K562 (cell line): ENCODE results near the gene PLEKHG5. TPM values are rescaled to one million over a fixed set of nuclear protein-coding genes. Genes with fewer than 3 reads are reported as not detected.

Experiments used
- ATAC-seq: fragments of 200-7000 bp; cut with Tn5 transposase; 3 replicates; pipeline ENCODE4 v1.9.1; 2020; ENCODE audit warnings: moderate library complexity
- BruUV-seq: library from RNA; stranded (reverse); fragments of 400-500 nt; replicated peaks from 2 replicates; lab custom pipeline; 2021; lab: Mats Ljungman, UMichigan
- CTCF ChIA-PET: fragments of 300-600 bp; formaldehyde crosslinking; extraction: SDS; loops from one replicate; lab custom pipeline; 2021; ENCODE audit warnings: low intra/inter-chr PET ratio; lab: Yijun Ruan, JAX
- POLR2A ChIA-PET: fragments of 300-600, 350-650 bp; sonication (Branson Sonifier 250); formaldehyde crosslinking; extraction: SDS; loops from one replicate; lab custom pipeline; 2021; ENCODE audit warnings: antibody characterized with exemption, inconsistent platforms; lab: Yijun Ruan, JAX
- DNase-seq, 4 experiments: peaks; one replicate each; pipeline versions ENCODE4 v3.0.0 to v3.0.0-alpha.2; 2011 to 2018; ENCODE audit warnings: low spot score in 3 of 4, mixed read lengths in 3 of 4; ENCODE audit errors: extremely low read depth in 1 of 4
- FAIRE-seq: peaks from 2 replicates; lab custom pipeline; 2011; peaks lifted over from hg19 to GRCh38; lab: Jason Lieb, UNC
- H2AFZ ChIP-seq: 2 replicates; pipeline ENCODE4 v1.6.0; 2011; ENCODE audit warnings: low read depth, low read length, control low read depth, inconsistent platforms
- H3K27ac ChIP-seq: fragments of 200-600 bp; 3 replicates; pipeline ENCODE4 v1.8.0; 2011; ENCODE audit warnings: low read depth, mild to moderate bottlenecking, control low read depth, inconsistent platforms, low read length, moderate library complexity, mixed read lengths; ENCODE audit errors: extremely low read depth
- H3K27me3 ChIP-seq, 2 experiments: fragments of 300-600 bp in 1 of 2; 2 replicates in 1 of 2; 3 replicates in 1 of 2; pipeline versions ENCODE4 v1.6.0 to v1.8.0; 2011; ENCODE audit warnings: inconsistent platforms in 2 of 2, low read length in 2 of 2, mild to moderate bottlenecking in 1 of 2, mixed read lengths in 1 of 2, moderate library complexity in 1 of 2; ENCODE audit not compliant: control insufficient read depth in 2 of 2, insufficient read depth in 2 of 2
- H3K36me3 ChIP-seq: fragments of 300-600 bp; 3 replicates; pipeline ENCODE4 v1.8.0; 2011; ENCODE audit warnings: mild to moderate bottlenecking, low read length, inconsistent platforms; ENCODE audit not compliant: control insufficient read depth, insufficient read depth
- H3K4me1 ChIP-seq, 2 experiments: fragments of 200-600 bp in 1 of 2; replicated peaks in 1 of 2; 2 replicates in 1 of 2; 3 replicates in 1 of 2; pipeline versions ENCODE4 v1.5.1 to v1.8.0; 2011; ENCODE audit warnings: inconsistent platforms in 2 of 2, low read length in 2 of 2, mild to moderate bottlenecking in 1 of 2, mixed read lengths in 1 of 2, moderate library complexity in 1 of 2; ENCODE audit not compliant: control insufficient read depth in 2 of 2, insufficient read depth in 2 of 2
- H3K4me2 ChIP-seq: 2 replicates; pipeline ENCODE4 v1.6.1; 2011; ENCODE audit warnings: low read length, control low read depth, inconsistent platforms, mixed read lengths; ENCODE audit not compliant: insufficient read depth
- H3K4me3 ChIP-seq: fragments of 200-600 bp; sonication (generic), shearing (Covaris generic); 2 replicates; pipeline ENCODE4 v1.5.1; 2016; ENCODE audit warnings: control low read depth, inconsistent platforms
- H3K79me2 ChIP-seq: fragments of 200-600 bp; 3 replicates; pipeline ENCODE4 v1.8.0; 2011; ENCODE audit warnings: low read length, inconsistent platforms; ENCODE audit not compliant: control insufficient read depth, insufficient read depth
- H3K9ac ChIP-seq, 2 experiments: 2 replicates each; pipeline versions ENCODE4 v1.6.0 to v1.6.1; 2011; ENCODE audit warnings: low read depth in 2 of 2, low read length in 2 of 2, control low read depth in 1 of 2, inconsistent platforms in 1 of 2, mild to moderate bottlenecking in 1 of 2, mixed read lengths in 1 of 2; ENCODE audit not compliant: insufficient read depth in 1 of 2
- H3K9me1 ChIP-seq: one replicate; pipeline ENCODE4 v1.6.0; 2011; ENCODE audit warnings: inconsistent platforms, mild to moderate bottlenecking, low read length, moderate library complexity; ENCODE audit not compliant: control insufficient read depth, insufficient read depth
- H3K9me3 ChIP-seq: replicated peaks from 2 replicates; pipeline ENCODE4 v1.5.1; 2011; ENCODE audit warnings: low read depth, low read length, inconsistent platforms; ENCODE audit not compliant: control insufficient read depth, insufficient read depth
- H4K20me1 ChIP-seq: replicated peaks from 2 replicates; pipeline ENCODE4 v1.6.1; 2011; ENCODE audit warnings: low read length, inconsistent platforms, mixed read lengths; ENCODE audit not compliant: control insufficient read depth, insufficient read depth
- C11orf30 ChIP-seq: fragments of 450-650 bp; IDR thresholded peaks from 2 replicates; pipeline ENCODE4 v1.6.1; 2016; ENCODE audit warnings: low read depth, mild to moderate bottlenecking
- DIDO1 ChIP-seq: fragments of 450-650 bp; IDR thresholded peaks from 2 replicates; pipeline ENCODE4 v1.6.1; 2016; ENCODE audit warnings: low read depth, missing biosample characterization, missing genetic modification characterization
- FOXJ2 ChIP-seq: fragments of 200-800 bp; sonication (Bioruptor generic); IDR thresholded peaks from 2 replicates; pipeline ENCODE4 v1.6.1; 2016; ENCODE audit warnings: missing genetic modification characterization, missing compliant biosample characterization
- FUS ChIP-seq: fragments of 200-400 bp; formaldehyde crosslinking; optimal IDR thresholded peaks from 2 replicates; pipeline ENCODE3; 2017; ENCODE audit warnings: low read depth, low read length
- HMGN3 ChIP-seq: IDR thresholded peaks from 2 replicates; pipeline ENCODE4 v1.6.1; 2011; ENCODE audit warnings: borderline replicate concordance, low read depth, mild to moderate bottlenecking, mixed read lengths, low read length; ENCODE audit not compliant: insufficient read length; ENCODE audit errors: extremely low read depth
- MECOM ChIP-seq: fragments of 250-450 bp; sonication (Bioruptor Pico); IDR thresholded peaks from 2 replicates; pipeline ENCODE4 v1.8.0; 2022; ENCODE audit warnings: inconsistent platforms
- MEIS2 ChIP-seq: fragments of 450-650 bp; IDR thresholded peaks from 2 replicates; pipeline ENCODE4 v1.6.1; 2014; ENCODE audit warnings: mild to moderate bottlenecking; ENCODE audit not compliant: partially characterized antibody
- POLR2G ChIP-seq: fragments of 200-400 bp; formaldehyde crosslinking; IDR thresholded peaks from 2 replicates; pipeline ENCODE4 v1.6.1; 2017; ENCODE audit warnings: low read depth, mild to moderate bottlenecking, antibody characterized with exemption, low read length, moderate library complexity
- RBBP5 ChIP-seq: fragments of 200-600 bp; sonication (generic); IDR thresholded peaks from 2 replicates; pipeline ENCODE4 v1.6.1; 2012; ENCODE audit warnings: borderline replicate concordance, mild to moderate bottlenecking, low read length, control low read depth, inconsistent platforms; ENCODE audit not compliant: insufficient read depth, poor library complexity, severe bottlenecking
- SNRNP70 ChIP-seq: fragments of 200-400 bp; formaldehyde crosslinking; optimal IDR thresholded peaks from 2 replicates; pipeline ENCODE3; 2017; ENCODE audit warnings: low read depth, low read length
- TBP ChIP-seq: optimal IDR thresholded peaks from 2 replicates; pipeline ENCODE3; 2011; ENCODE audit warnings: low read depth, low read length, improper control_type of control experiment
- TRIM24 ChIP-seq, 2 experiments: fragments of 450-650 bp; IDR thresholded peaks; 2 replicates each; pipeline ENCODE4 v1.6.1; 2016
- ZNF431 ChIP-seq: sonication (generic); formaldehyde crosslinking; IDR thresholded peaks from 2 replicates; pipeline ENCODE4 v1.8.0; 2022; ENCODE audit warnings: mild to moderate bottlenecking, missing genetic modification reagents
- ZNF695 ChIP-seq: fragments of 450-650 bp; formaldehyde crosslinking; IDR thresholded peaks from 2 replicates; pipeline ENCODE4 v1.4.0; 2020; ENCODE audit warnings: mild to moderate bottlenecking, moderate library complexity
- ZSCAN32 ChIP-seq: fragments of 450-650 bp; formaldehyde crosslinking; IDR thresholded peaks from 2 replicates; pipeline ENCODE4 v1.4.0; 2020; ENCODE audit warnings: mild to moderate bottlenecking, moderate library complexity
- ZZZ3 ChIP-seq: fragments of 450-650 bp; IDR thresholded peaks from 2 replicates; pipeline ENCODE4 v1.6.1; 2016; ENCODE audit warnings: antibody characterized with exemption, mild to moderate bottlenecking, moderate library complexity
- WGBS: fragments of 100-300 bp; shearing (Covaris generic); methylation state at CpG from one replicate; pipeline ENCODE4 v1.1.6; 2016; ENCODE audit warnings: low coverage, mixed read lengths; ENCODE audit not compliant: insufficient coverage; ENCODE audit errors: missing lambda C conversion rate; 5-methylcytosine and 5-hydroxymethylcytosine counted together
- in situ Hi-C: fragments of 300-500 bp; cut with MboI; formaldehyde crosslinking; loops from 4 replicates; pipeline ENCODE4 v1.15.0; 2018; ENCODE audit warnings: inconsistent platforms, mixed read lengths
- intact Hi-C: fragments of 100-400 bp; cut with micrococcal nuclease; formaldehyde crosslinking; loops from 2 replicates; pipeline ENCODE4 v1.14.2; 2022
- polyA plus RNA-seq, 8 experiments: library from polyadenylated mRNA; depleted of rRNA in 4 of 8; stranded (reverse) in 5 of 8; unstranded in 3 of 8; fragments of >200 nt; fragmentation: Nextera tagmentation in 2 of 8; fragmentation: Illumina TruSeq in 1 of 8; extraction: Ambion mirVana in 2 of 8; extraction: Trizol in 1 of 8; gene quantifications; 2 replicates each; pipeline versions ENCODE4 v1.2.1 to v1.2.3, GENCODE V29; 2011 to 2014; ENCODE audit warnings: inconsistent platforms in 1 of 8, missing spikeins in 1 of 8
- total RNA-seq, 7 experiments: library from RNA; depleted of rRNA in 6 of 7; stranded (reverse); fragments of >200 nt in 6 of 7; fragmentation: Illumina TruSeq in 2 of 7; extraction: Trizol in 2 of 7; gene quantifications; 2 replicates each; pipeline versions ENCODE4 v1.2.1 to v1.2.3, GENCODE V29; 2011 to 2021; ENCODE audit warnings: low replicate concordance in 1 of 7
- TF ChIP-seq, protein P1 (sequence below): fragments of 250-450 bp; sonication (Bioruptor Pico); IDR thresholded peaks from 2 replicates; pipeline ENCODE4 v1.4.0; 2020; ENCODE audit warnings: mild to moderate bottlenecking, moderate library complexity, borderline replicate concordance
- TF ChIP-seq, protein P2 (sequence below), 2 experiments: fragments of 250-450 bp in 1 of 2; fragments of 450-650 bp in 1 of 2; sonication (Bioruptor Pico) in 1 of 2; IDR thresholded peaks; 2 replicates each; pipeline versions ENCODE4 v1.6.1 to v1.8.0; 2016 to 2021; ENCODE audit warnings: mild to moderate bottlenecking in 2 of 2, moderate library complexity in 2 of 2, missing compliant biosample characterization in 1 of 2, missing genetic modification characterization in 1 of 2

PLEKHG5 gene
- total and polyA plus RNA-seq, 9 of the 15 experiments (the other 6 are each of a cell fraction or from before 2014, with no cell fraction given): 0.04 to 0.29 (median 0.09) TPM; not detected in 3

DNA sequence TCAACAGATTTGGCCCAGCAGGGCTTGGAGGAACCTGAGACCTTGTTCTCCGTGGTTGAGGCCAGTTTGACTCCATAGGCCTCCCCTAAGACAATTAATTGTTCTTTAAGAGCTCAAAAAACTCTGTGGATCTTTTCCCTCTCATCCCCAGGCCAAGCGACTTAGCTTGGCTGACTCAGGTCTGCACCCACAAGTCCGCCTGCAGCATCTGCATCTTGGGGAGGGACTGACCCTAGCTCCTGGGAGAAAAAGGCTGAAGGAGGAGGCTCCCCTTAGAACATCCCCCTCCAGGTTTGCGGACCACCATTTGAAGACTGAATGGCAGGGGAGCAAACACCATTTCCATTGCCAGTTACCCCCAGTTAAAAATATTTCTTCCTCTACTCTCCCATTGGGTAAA is 70.2 kb downstream of the PLEKHG5 start:
- Histone ChIP-seq H3K27ac (no peak overlapping the region), H3K4me2 (no peak overlapping the region), H3K9me3 (no peaks in the 10 kb centered on the region), H4K20me1 (peaks cover 34% of the 10 kb centered on the region; the same call in 1 of the 2 replicates), H3K9me1 (no peaks in the 10 kb centered on the region), H3K4me1 (peaks cover 22 to 57% of the 10 kb centered on the region in 2 experiments), H3K79me2 (no peaks in the 10 kb centered on the region), H3K27me3 (peaks cover 45 to 85% of the 10 kb centered on the region in 2 experiments; a peak in 4 of 5 replicates), H2AFZ (no peak overlapping the region), H3K9ac (no peak overlapping the region), H3K4me3 (no peak overlapping the region), H3K36me3 (no peaks in the 10 kb centered on the region)
- ATAC-seq (no peak), FAIRE-seq (no peak), DNase-seq (no peak)
- in situ Hi-C loops (no loop called here), intact Hi-C loops (no loop called here)
- no TSS peak for BruUV-seq
- CTCF ChIA-PET: no interaction called here
- POLR2A ChIA-PET: interaction anchor here (3.5 kb wide), 1 partner anchor 28 kb away, joined by 16 read pairs; the partner anchor contains the start of gene ACOT7
- WGBS: 4% methylated on average over 4 of the region's 4 CpGs
- no peak for TF ChIP-seq FOXJ2
- no peak for TF ChIP-seq DIDO1 (tag)
- no peak for TF ChIP-seq SNRNP70
- no peak for TF ChIP-seq HMGN3
- no peak for TF ChIP-seq FUS
- no peak for TF ChIP-seq ZZZ3
- no peak for TF ChIP-seq POLR2G
- TF ChIP-seq, protein P1, sequence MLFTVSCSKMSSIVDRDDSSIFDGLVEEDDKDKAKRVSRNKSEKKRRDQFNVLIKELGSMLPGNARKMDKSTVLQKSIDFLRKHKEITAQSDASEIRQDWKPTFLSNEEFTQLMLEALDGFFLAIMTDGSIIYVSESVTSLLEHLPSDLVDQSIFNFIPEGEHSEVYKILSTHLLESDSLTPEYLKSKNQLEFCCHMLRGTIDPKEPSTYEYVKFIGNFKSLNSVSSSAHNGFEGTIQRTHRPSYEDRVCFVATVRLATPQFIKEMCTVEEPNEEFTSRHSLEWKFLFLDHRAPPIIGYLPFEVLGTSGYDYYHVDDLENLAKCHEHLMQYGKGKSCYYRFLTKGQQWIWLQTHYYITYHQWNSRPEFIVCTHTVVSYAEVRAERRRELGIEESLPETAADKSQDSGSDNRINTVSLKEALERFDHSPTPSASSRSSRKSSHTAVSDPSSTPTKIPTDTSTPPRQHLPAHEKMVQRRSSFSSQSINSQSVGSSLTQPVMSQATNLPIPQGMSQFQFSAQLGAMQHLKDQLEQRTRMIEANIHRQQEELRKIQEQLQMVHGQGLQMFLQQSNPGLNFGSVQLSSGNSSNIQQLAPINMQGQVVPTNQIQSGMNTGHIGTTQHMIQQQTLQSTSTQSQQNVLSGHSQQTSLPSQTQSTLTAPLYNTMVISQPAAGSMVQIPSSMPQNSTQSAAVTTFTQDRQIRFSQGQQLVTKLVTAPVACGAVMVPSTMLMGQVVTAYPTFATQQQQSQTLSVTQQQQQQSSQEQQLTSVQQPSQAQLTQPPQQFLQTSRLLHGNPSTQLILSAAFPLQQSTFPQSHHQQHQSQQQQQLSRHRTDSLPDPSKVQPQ (CRISPR knock-in tag): no peak
- no peak for TF ChIP-seq ZSCAN32
- TF ChIP-seq MECOM (CRISPR knock-in tag): no peak
- no peak for TF ChIP-seq ZNF431 (CRISPR knock-in tag)
- TF ChIP-seq, protein P2, sequence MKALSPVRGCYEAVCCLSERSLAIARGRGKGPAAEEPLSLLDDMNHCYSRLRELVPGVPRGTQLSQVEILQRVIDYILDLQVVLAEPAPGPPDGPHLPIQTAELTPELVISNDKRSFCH (CRISPR knock-in tag; IDR thresholded peaks at IDR 0.05): no peak
- TF ChIP-seq, protein P2 (tag; IDR thresholded peaks at IDR 0.05): no peak
- no peak for TF ChIP-seq MEIS2
- TF ChIP-seq ZNF695 (CRISPR knock-in tag): no peak
- TF ChIP-seq RBBP5: no peak
- no peak for TF ChIP-seq TRIM24 (IDR thresholded peaks at IDR 0.05)
- no peak for TF ChIP-seq C11orf30
- no peak for TF ChIP-seq TBP
- TF ChIP-seq, all 486 proteins: peak for 0
